Caco-2 (cell line): ENCODE data around the gene G6PC3. TPM values are rescaled to one million over a fixed set of nuclear protein-coding genes. Genes with fewer than 3 reads are reported as not detected.
A peak's percentile ranks its signal among the peaks of the same experiment; 100 is the strongest.

Experiments
- BruUV-seq: library from RNA; stranded (reverse); fragments of 400-500 nt; replicated peaks from 2 replicates; lab custom pipeline; 2021; lab: Mats Ljungman, UMichigan
- CTCF ChIA-PET: fragments of 300-600 bp; sonication (Branson Sonifier 250); formaldehyde crosslinking; loops from one replicate; lab custom pipeline; 2022; ENCODE audit warnings: antibody characterized with exemption; lab: Charles Lee
- POLR2A ChIA-PET: fragments of 300-600 bp; sonication (Branson Sonifier 250); formaldehyde crosslinking; loops from one replicate; lab custom pipeline; 2022; ENCODE audit warnings: antibody characterized with exemption; lab: Charles Lee
- DNase-seq, 2 experiments: peaks; one replicate each; pipeline versions ENCODE4 v3.0.0 to v3.0.0-alpha.2; 2020 to 2022
- H3K27me3 ChIP-seq: replicated peaks from 2 replicates; pipeline ENCODE4 v1.6.0; 2011; ENCODE audit warnings: low read length; ENCODE audit not compliant: control insufficient read depth, insufficient read depth
- H3K36me3 ChIP-seq: 2 replicates; pipeline ENCODE4 v1.5.1; 2011; ENCODE audit warnings: low read length; ENCODE audit not compliant: control insufficient read depth, insufficient read depth
- H3K4me1 ChIP-seq: fragments of 250-450 bp; sonication (Bioruptor Pico); 2 replicates; pipeline ENCODE4 v1.5.1; 2020; ENCODE audit warnings: mild to moderate bottlenecking
- H3K4me3 ChIP-seq: 2 replicates; pipeline ENCODE4 v1.5.1; 2011; ENCODE audit warnings: low read depth, mild to moderate bottlenecking, control low read depth, low read length
- H3K9me3 ChIP-seq: fragments of 250-450 bp; sonication (Bioruptor Pico); 2 replicates; pipeline ENCODE4 v1.5.1; 2020; ENCODE audit warnings: mild to moderate bottlenecking, moderate library complexity
- H3K27ac Mint-ChIP-seq: one replicate; pipeline ENCODE4 v1.8.0; 2022; ENCODE audit warnings: mixed read lengths; ENCODE audit not compliant: unreplicated experiment
- H3K27me3 Mint-ChIP-seq: one replicate; pipeline ENCODE4 v1.8.0; 2022; ENCODE audit warnings: mixed read lengths; ENCODE audit not compliant: insufficient read depth, unreplicated experiment
- H3K36me3 Mint-ChIP-seq: one replicate; pipeline ENCODE4 v1.8.0; 2022; ENCODE audit warnings: mild to moderate bottlenecking, mixed read lengths; ENCODE audit not compliant: insufficient read depth, unreplicated experiment
- H3K4me1 Mint-ChIP-seq: one replicate; pipeline ENCODE4 v1.8.0; 2022; ENCODE audit warnings: low read depth, mixed read lengths; ENCODE audit not compliant: unreplicated experiment
- H3K4me3 Mint-ChIP-seq: one replicate; pipeline ENCODE4 v1.8.0; 2022; ENCODE audit warnings: mild to moderate bottlenecking, moderate library complexity, mixed read lengths; ENCODE audit not compliant: unreplicated experiment
- H3K9me3 Mint-ChIP-seq: one replicate; pipeline ENCODE4 v1.8.0; 2022; ENCODE audit warnings: mixed read lengths; ENCODE audit not compliant: unreplicated experiment
- CTCF ChIP-seq, 2 experiments: fragments of 200-600 bp in 1 of 2; IDR thresholded peaks; 1 replicate in 1 of 2; 2 replicates in 1 of 2; pipeline versions ENCODE4 v1.5.1 to v1.8.0; 2011 to 2022; ENCODE audit warnings: antibody characterized with exemption in 1 of 2, control low read depth in 1 of 2, inconsistent platforms in 1 of 2, low read depth in 1 of 2, low read length in 1 of 2, mild to moderate bottlenecking in 1 of 2, moderate library complexity in 1 of 2; ENCODE audit not compliant: insufficient read depth in 1 of 2, severe bottlenecking in 1 of 2, unreplicated experiment in 1 of 2
- intact Hi-C: fragments of 100-400 bp; cut with micrococcal nuclease; formaldehyde crosslinking; loops from one replicate; pipeline ENCODE4 v1.10.0; 2022; ENCODE audit not compliant: unreplicated experiment
- total RNA-seq: library from RNA; stranded (reverse); gene quantifications from 2 replicates; pipeline ENCODE4 v1.2.3, GENCODE V29; 2022

The G6PC3 gene
- total RNA-seq, 1 experiment from 2014 or later, result 60.1 TPM

- Mint-ChIP-seq H3K27me3 (no peaks in the 10 kb centered on the region), H3K9me3 (no peaks in the 10 kb centered on the region), H3K4me3 (peak within 1 kb of the TSS; percentile 94), H3K27ac (peak within 1 kb of the TSS; percentile 97), H3K4me1 (peaks cover 7% of the 10 kb centered on the region), H3K36me3 (no peaks in the 10 kb centered on the region)
- Histone ChIP-seq H3K9me3 (no peaks in the 10 kb centered on the region), H3K4me3 (peak within 1 kb of the TSS; percentile 69), H3K4me1 (peaks cover 5% of the 10 kb centered on the region; the same call in 1 of the 2 replicates), H3K27me3 (no peaks in the 10 kb centered on the region), H3K36me3 (no peaks in the 10 kb centered on the region)
- intact Hi-C loops, result loop anchor here (1.0 to 2.0 kb wide), 3 partner anchors 18 to 58 kb away; partner anchors contain the start of genes G6PC3 and HROB
- no TSS peak for BruUV-seq
- TF ChIP-seq CTCF (IDR thresholded peaks at IDR 0.05; ENCODE audit: insufficient read depth in 1 of 2, low read depth in 1 of 2, low read length in 1 of 2, severe bottlenecking in 1 of 2, unreplicated experiment in 1 of 2), result peak; percentile 67 to 92
- peak; percentile 97 for DNase-seq
- CTCF ChIA-PET, result interaction anchor here (0.5 to 1.9 kb wide), 30 partner anchors 8 to 1441 kb away, joined by 3 to 21 read pairs (median 4); partner anchors contain the start of genes DHX8, LSM12 and TMUB2
- POLR2A ChIA-PET, result interaction anchor here (0.5 to 1.6 kb wide), 15 partner anchors 9 to 262 kb away, joined by 3 to 11 read pairs (median 4); partner anchors contain the start of genes G6PC3, LSM12 and TMEM101
Measured at GRCh38 chr17:44123356-44124117, 53.0 kb downstream of the G6PC3 start, which contains the start of gene HDAC5. Gene HDAC5, minus strand, starts transcription at chr17:44123641. Its CDS starts 6,126 bp downstream, at chr17:44117515.

GRCh38 chr17:44124118-44124438 lies 53.5 kb downstream of the G6PC3 start:
- BruUV-seq, result TSS peak; percentile 100
- peak overlapping the region; percentile 94 for H3K4me3 Mint-ChIP-seq
- no peaks in the 10 kb centered on the region for H3K27me3 ChIP-seq
- TF ChIP-seq CTCF (IDR thresholded peaks at IDR 0.05; ENCODE audit: insufficient read depth in 1 of 2, low read depth in 1 of 2, low read length in 1 of 2, severe bottlenecking in 1 of 2, unreplicated experiment in 1 of 2), result no peak
- no peaks in the 10 kb centered on the region for H3K9me3 ChIP-seq
- H3K36me3 ChIP-seq, result no peaks in the 10 kb centered on the region
- peak overlapping the region; percentile 97 for H3K27ac Mint-ChIP-seq
- H3K4me1 ChIP-seq, result peaks cover 5% of the 10 kb centered on the region; the same call in 1 of the 2 replicates
- no peak for DNase-seq
- ChIA-PET POLR2A (interaction anchor here (0.9 to 1.6 kb wide), 9 partner anchors 8 to 109 kb away, joined by 3 to 11 read pairs (median 5); partner anchors contain the start of genes G6PC3, LSM12 and TMEM101), CTCF (interaction anchor here (0.6 to 1.9 kb wide), 15 partner anchors 8 to 870 kb away, joined by 3 to 21 read pairs (median 7); partner anchors contain the start of gene TMUB2)
- no peaks in the 10 kb centered on the region for H3K27me3 Mint-ChIP-seq
- intact Hi-C loops, result loop anchor here (1.0 kb wide), 1 partner anchor 17 kb away; the partner anchor contains the start of gene HROB
- peak overlapping the region; percentile 69 for H3K4me3 ChIP-seq
- no peaks in the 10 kb centered on the region for H3K9me3 Mint-ChIP-seq
- H3K4me1 Mint-ChIP-seq, result peaks cover 7% of the 10 kb centered on the region
- no peaks in the 10 kb centered on the region for H3K36me3 Mint-ChIP-seq

Other genes starting within 250 kb of the G6PC3 start
- gene MPP3, start 237.6 kb upstream of the G6PC3 start, total RNA-seq, result 7.9 and 8.3 TPM in 2 replicates
- gene CD300LG, start 223.6 kb upstream of the G6PC3 start, total RNA-seq, result not detected in 2 replicates
- 5.2 and 5.6 TPM in 2 replicates for gene MPP2, start 163.2 kb upstream of the G6PC3 start, total RNA-seq
- not detected in 2 replicates for gene PPY, start 128.3 kb upstream of the G6PC3 start, total RNA-seq
- not detected in 2 replicates for gene PYY, start 116.8 kb upstream of the G6PC3 start, total RNA-seq
- 0.42 and 0.50 TPM in 2 replicates for gene NAGS, start 66.1 kb upstream of the G6PC3 start, total RNA-seq
- gene TMEM101, start 55.8 kb upstream of the G6PC3 start, total RNA-seq, result 41.7 and 43.5 TPM in 2 replicates
- 83.1 and 85.5 TPM in 2 replicates for gene LSM12, start 4.1 kb upstream of the G6PC3 start, total RNA-seq
- 25.9 and 27.0 TPM in 2 replicates for gene HDAC5, start 52.9 kb downstream of the G6PC3 start, total RNA-seq
- 15.2 and 17.0 TPM in 2 replicates for gene HROB, start 71.2 kb downstream of the G6PC3 start, total RNA-seq
- 0.26 TPM in 1 of 2 replicates, not detected in the other for gene ASB16, start 100.0 kb downstream of the G6PC3 start, total RNA-seq
- 28.4 and 30.3 TPM in 2 replicates for gene TMUB2, start 116.2 kb downstream of the G6PC3 start, total RNA-seq
- 91.2 and 92.0 TPM in 2 replicates for gene ATXN7L3, start 129.1 kb downstream of the G6PC3 start, total RNA-seq
- gene UBTF, start 148.9 kb downstream of the G6PC3 start, total RNA-seq, result 66.0 and 74.3 TPM in 2 replicates
- gene SLC4A1, start 197.4 kb downstream of the G6PC3 start, total RNA-seq, result not detected in 2 replicates
- gene RUNDC3A, start 237.9 kb downstream of the G6PC3 start, total RNA-seq, result 0.34 and 0.53 TPM in 2 replicates